COLO829 (cell line): ENCODE results near the gene IQGAP3.

Experiments used
- DNase-seq: peaks from one replicate; pipeline ENCODE4 v3.0.0; 2012; ENCODE audit warnings: low spot score

Gene IQGAP3

GRCh38 chr1:156543066-156543465 is 29.3 kb downstream of the IQGAP3 start:
- no peak for DNase-seq

GRCh38 chr1:156540955-156541354 is 31.4 kb downstream of the IQGAP3 start:
- no peak for DNase-seq

- DNase-seq = no peak
Observed at GRCh38 chr1:156539818-156540355, 32.5 kb downstream of the IQGAP3 start.

- no peak for DNase-seq
Observed at GRCh38 chr1:156538711-156539440, 33.5 kb downstream of the IQGAP3 start.

- DNase-seq = no peak
Observed at GRCh38 chr1:156537027-156537426, 35.3 kb downstream of the IQGAP3 start.

GRCh38 chr1:156534424-156535060 is 37.8 kb downstream of the IQGAP3 start:
- no peak for DNase-seq

- DNase-seq = no peak
Observed at GRCh38 chr1:156533568-156534220, 38.7 kb downstream of the IQGAP3 start.

GRCh38 chr1:156532374-156532773 is 40.0 kb downstream of the IQGAP3 start:
- DNase-seq = no peak

- no peak for DNase-seq
Observed at GRCh38 chr1:156530006-156530405, 42.4 kb downstream of the IQGAP3 start.

GRCh38 chr1:156528875-156529425 is 43.4 kb downstream of the IQGAP3 start:
- no peak for DNase-seq

GRCh38 chr1:156528231-156528630 is 44.1 kb downstream of the IQGAP3 start:
- no peak for DNase-seq

GRCh38 chr1:156527584-156527983 is 44.8 kb downstream of the IQGAP3 start:
- no peak for DNase-seq

GRCh38 chr1:156525856-156526489 is 46.4 kb downstream of the IQGAP3 start:
- DNase-seq = no peak

- no peak for DNase-seq
Observed at GRCh38 chr1:156525071-156525501, 47.3 kb downstream of the IQGAP3 start.

- no peak for DNase-seq
Observed at GRCh38 chr1:156524481-156524869, 47.9 kb downstream of the IQGAP3 start.

- no peak for DNase-seq
Observed at GRCh38 chr1:156523801-156524480, 48.4 kb downstream of the IQGAP3 start.

GRCh38 chr1:156522443-156522970 is 49.9 kb downstream of the IQGAP3 start:
- no peak for DNase-seq

- no peak for DNase-seq
Observed at GRCh38 chr1:156517748-156518147, 54.6 kb downstream of the IQGAP3 start.

- no peak for DNase-seq
Observed at GRCh38 chr1:156516821-156517220, 55.5 kb downstream of the IQGAP3 start.

GRCh38 chr1:156515956-156516355 is 56.4 kb downstream of the IQGAP3 start:
- no peak for DNase-seq

GRCh38 chr1:156513185-156513584 is 59.2 kb downstream of the IQGAP3 start:
- DNase-seq = no peak
